Nasal cavity respiratory epithelium epithelial cell of viscerocranial mucosa (primary cell): Measurements from ENCODE around the gene DDX46. TPM values are rescaled to one million over a fixed set of nuclear protein-coding genes. Genes with fewer than 3 reads are reported as not detected.

Experiments
- total RNA-seq: library from RNA; depleted of rRNA; stranded (reverse); fragments of >200 nt; gene quantifications from 2 replicates; pipeline ENCODE4 v1.2.3, GENCODE V29; 2014

Gene DDX46
- 13.3 and 27.1 TPM in 2 replicates for total RNA-seq

GRCh38 chr5:134758504-134759341 lies at the start of gene DDX46:
TSS of gene DDX46 (plus strand) at chr5:134758779. CDS start at chr5:134758939, 160 bp downstream.

GRCh38 chr5:134738133-134738962 lies 20.2 kb upstream of the DDX46 start, which contains the start of gene CAMLG:
TSS of gene CAMLG (plus strand) at chr5:134738548. CDS start at chr5:134738621, 73 bp downstream.

GRCh38 chr5:134845852-134846640 lies 87.5 kb downstream of the DDX46 start, which contains the start of gene C5orf24:
TSS of gene C5orf24 (plus strand) at chr5:134845968. CDS start at chr5:134854901, 8,933 bp downstream.

GRCh38 chr5:134873987-134874830 lies 115.6 kb downstream of the DDX46 start, which contains the start of gene TXNDC15:
TSS of gene TXNDC15 (plus strand) at chr5:134874371. CDS start at chr5:134874428, 57 bp downstream.

Other genes starting within 250 kb of the DDX46 start
- gene JADE2, start 233.1 kb upstream of the DDX46 start, total RNA-seq = 17.8 and 38.4 TPM in 2 replicates
- gene SAR1B, start 126.0 kb upstream of the DDX46 start, total RNA-seq = 65.6 and 123 TPM in 2 replicates
- 17.4 and 27.1 TPM in 2 replicates for gene SEC24A, start 110.0 kb upstream of the DDX46 start, total RNA-seq
- gene CAMLG, start 20.2 kb upstream of the DDX46 start, total RNA-seq = 24.3 and 32.8 TPM in 2 replicates
- gene C5orf24, start 87.2 kb downstream of the DDX46 start, total RNA-seq = 31.8 and 43.9 TPM in 2 replicates
- gene TXNDC15, start 115.6 kb downstream of the DDX46 start, total RNA-seq = 41.2 and 64.6 TPM in 2 replicates
- 7.3 and 7.5 TPM in 2 replicates for gene PCBD2, start 146.4 kb downstream of the DDX46 start, total RNA-seq
- 0.21 and 0.34 TPM in 2 replicates for gene CATSPER3, start 209.1 kb downstream of the DDX46 start, total RNA-seq